NB4 (cell line): ENCODE results near the gene STPG4.

Source experiments
- DNase-seq: peaks from one replicate; pipeline ENCODE4 v3.0.0; 2010; ENCODE audit warnings: low read depth
- H3K4me3 ChIP-seq: one replicate; pipeline ENCODE4 v1.5.1; 2011; ENCODE audit warnings: mild to moderate bottlenecking, low read depth, low read length, moderate library complexity
- MYC ChIP-seq: IDR thresholded peaks from 2 replicates; pipeline ENCODE4 v1.6.1; 2011; ENCODE audit warnings: low read depth, low read length
- POLR2A ChIP-seq: IDR thresholded peaks from 2 replicates; pipeline ENCODE4 v1.6.1; 2011; ENCODE audit warnings: mild to moderate bottlenecking; ENCODE audit not compliant: insufficient read length; ENCODE audit errors: extremely low read depth
- TF ChIP-seq, protein P1 (sequence below): IDR thresholded peaks from 2 replicates; pipeline ENCODE4 v1.6.1; 2011; ENCODE audit warnings: low read depth, low read length
- TF ChIP-seq, protein P2 (sequence below): IDR thresholded peaks from one replicate; pipeline ENCODE4 v1.5.1; 2012; ENCODE audit warnings: low read depth, low read length

Gene STPG4

DNA sequence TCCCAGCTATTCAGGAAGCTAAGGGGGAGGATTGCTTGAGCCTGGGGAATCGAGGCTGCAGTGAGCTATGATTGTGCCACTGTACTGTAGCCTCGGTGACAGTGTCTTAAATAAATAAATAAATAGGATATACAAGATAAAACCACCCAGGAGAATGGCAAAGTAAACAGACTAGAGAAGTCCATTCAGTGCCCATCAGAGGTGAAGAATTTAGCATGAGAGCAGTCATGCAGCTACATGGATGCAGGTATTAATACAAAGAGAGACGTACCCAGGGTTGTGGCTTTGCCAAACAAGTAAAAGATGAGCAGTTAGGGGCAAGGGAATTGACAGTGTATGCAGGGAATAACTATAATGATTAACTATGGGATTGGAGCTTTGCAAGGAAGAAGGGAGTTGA is 8.1 kb downstream of the STPG4 start:
- no peak overlapping the region for H3K4me3 ChIP-seq
- DNase-seq = no peak
- TF ChIP-seq, protein P1, sequence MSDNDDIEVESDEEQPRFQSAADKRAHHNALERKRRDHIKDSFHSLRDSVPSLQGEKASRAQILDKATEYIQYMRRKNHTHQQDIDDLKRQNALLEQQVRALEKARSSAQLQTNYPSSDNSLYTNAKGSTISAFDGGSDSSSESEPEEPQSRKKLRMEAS = no peak
- TF ChIP-seq, protein P2, sequence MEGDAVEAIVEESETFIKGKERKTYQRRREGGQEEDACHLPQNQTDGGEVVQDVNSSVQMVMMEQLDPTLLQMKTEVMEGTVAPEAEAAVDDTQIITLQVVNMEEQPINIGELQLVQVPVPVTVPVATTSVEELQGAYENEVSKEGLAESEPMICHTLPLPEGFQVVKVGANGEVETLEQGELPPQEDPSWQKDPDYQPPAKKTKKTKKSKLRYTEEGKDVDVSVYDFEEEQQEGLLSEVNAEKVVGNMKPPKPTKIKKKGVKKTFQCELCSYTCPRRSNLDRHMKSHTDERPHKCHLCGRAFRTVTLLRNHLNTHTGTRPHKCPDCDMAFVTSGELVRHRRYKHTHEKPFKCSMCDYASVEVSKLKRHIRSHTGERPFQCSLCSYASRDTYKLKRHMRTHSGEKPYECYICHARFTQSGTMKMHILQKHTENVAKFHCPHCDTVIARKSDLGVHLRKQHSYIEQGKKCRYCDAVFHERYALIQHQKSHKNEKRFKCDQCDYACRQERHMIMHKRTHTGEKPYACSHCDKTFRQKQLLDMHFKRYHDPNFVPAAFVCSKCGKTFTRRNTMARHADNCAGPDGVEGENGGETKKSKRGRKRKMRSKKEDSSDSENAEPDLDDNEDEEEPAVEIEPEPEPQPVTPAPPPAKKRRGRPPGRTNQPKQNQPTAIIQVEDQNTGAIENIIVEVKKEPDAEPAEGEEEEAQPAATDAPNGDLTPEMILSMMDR = no peak
- TF ChIP-seq POLR2A (no peak), MYC (no peak)

DNA sequence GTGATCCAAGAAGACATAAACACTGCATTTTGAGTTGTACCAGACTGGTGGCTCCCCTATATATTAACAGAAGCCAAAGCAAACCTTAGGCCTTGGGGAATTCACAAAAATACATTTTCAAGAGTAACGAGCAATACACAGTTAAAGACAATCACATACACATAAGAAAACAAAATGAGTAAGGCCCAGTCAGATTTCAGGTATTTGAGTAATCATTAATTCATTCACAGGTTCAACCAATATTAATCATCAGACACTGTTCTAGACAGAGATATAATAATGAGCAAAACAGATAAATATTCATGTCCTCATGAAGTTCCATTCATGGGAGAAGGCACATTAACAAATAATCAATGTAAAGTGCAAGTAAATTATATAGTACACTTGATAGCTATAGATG is 9.6 kb downstream of the STPG4 start:
- no peak overlapping the region for H3K4me3 ChIP-seq
- DNase-seq = no peak
- no peak for TF ChIP-seq MYC
- TF ChIP-seq, protein P1 = no peak
- TF ChIP-seq POLR2A = no peak
- TF ChIP-seq, protein P2 = no peak

DNA sequence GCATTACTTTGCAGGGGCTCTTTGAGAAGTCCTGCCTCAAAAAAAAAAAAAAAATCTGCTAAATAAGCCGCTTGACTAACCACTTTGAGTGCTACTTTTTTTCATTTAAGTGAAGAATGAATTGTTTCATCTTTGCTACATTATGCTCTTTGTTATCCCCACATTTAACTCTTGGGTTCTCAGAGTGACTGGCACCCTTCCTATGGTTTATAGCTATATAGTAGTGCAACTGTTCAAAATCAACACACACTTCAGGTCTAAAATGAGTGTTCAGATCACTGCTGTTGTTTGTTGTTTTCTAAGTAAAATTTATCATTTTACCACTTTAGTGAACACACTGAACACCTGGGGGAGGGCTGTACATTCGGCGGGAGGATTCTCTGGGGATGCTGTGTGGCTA is 13.6 kb downstream of the STPG4 start:
- no peak for DNase-seq
- H3K4me3 ChIP-seq = no peak overlapping the region
- TF ChIP-seq MYC = no peak
- TF ChIP-seq POLR2A = no peak
- TF ChIP-seq, protein P1 = no peak
- TF ChIP-seq, protein P2 = no peak

DNA sequence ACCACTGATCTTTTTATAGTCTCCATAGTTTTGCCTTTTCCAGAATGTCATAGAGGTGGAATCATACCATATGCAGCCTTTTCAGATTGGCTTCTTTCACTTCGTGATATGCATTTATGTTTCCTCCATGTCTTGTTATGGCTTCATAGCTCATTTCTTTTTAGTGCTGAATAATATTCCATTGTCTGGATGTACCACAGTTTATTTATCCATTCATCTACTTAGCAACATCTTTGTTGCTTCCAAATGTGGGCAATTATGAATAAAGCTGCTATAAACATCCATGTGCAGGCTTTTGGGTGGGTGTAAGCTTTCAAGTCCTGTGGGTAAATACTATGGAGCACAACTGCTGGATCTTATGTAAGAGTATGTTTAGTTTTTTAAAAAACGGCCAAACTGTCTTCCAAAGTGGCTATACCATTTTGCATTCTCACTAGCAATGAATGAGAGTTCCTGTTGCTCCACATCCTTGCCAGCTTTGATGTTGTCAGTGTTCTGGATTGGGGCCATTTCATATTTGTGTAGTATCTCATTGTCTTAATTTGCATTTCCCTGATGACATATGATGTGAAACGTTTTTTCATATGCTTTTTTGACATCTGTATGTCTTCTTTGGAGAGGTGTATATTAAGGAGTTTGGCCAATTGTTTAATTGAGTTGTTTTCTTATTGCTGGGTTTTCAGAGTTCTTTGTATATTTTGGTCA is 20.6 kb downstream of the STPG4 start:
- no peak for DNase-seq
- TF ChIP-seq, protein P1 = no peak
- TF ChIP-seq MYC (no peak), POLR2A (no peak)
- TF ChIP-seq, protein P2 = no peak
- H3K4me3 ChIP-seq = no peak overlapping the region

DNA sequence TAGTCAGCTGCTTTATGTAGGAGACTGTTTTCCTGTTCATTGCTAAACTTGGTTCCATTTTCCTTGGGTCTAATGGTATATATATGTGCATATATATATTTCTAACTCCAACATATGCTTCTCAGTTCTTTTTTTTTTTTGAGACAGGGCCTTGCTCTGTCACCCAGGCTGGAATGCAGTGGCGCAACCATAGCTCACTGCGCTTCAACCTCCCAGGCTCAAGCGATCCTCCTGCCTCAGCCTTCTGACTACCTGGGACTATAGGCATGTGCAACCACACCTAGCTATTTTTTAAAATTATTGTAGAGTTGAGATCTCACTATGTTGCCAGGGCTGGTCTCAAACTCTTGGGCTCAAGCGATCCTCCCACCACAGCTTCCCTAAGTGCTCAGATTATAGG is 22.1 kb downstream of the STPG4 start:
- TF ChIP-seq, protein P2 = no peak
- no peak for TF ChIP-seq POLR2A
- TF ChIP-seq, protein P1 = no peak
- no peak for TF ChIP-seq MYC
- no peak overlapping the region for H3K4me3 ChIP-seq
- DNase-seq = no peak
